GM08714 (cell line): ENCODE data around the gene TRIM71.

Experiments used
- H3K4me3 ChIP-seq: fragments of 200-500 bp; sonication (Bioruptor generic); 2 replicates; pipeline ENCODE4 v1.5.1; 2014; ENCODE audit warnings: mild to moderate bottlenecking, low read length, inconsistent platforms
- ZNF274 ChIP-seq: IDR thresholded peaks from 2 replicates; pipeline ENCODE4 v1.6.1; 2012; ENCODE audit warnings: mild to moderate bottlenecking, low read depth, low read length

The TRIM71 gene

DNA sequence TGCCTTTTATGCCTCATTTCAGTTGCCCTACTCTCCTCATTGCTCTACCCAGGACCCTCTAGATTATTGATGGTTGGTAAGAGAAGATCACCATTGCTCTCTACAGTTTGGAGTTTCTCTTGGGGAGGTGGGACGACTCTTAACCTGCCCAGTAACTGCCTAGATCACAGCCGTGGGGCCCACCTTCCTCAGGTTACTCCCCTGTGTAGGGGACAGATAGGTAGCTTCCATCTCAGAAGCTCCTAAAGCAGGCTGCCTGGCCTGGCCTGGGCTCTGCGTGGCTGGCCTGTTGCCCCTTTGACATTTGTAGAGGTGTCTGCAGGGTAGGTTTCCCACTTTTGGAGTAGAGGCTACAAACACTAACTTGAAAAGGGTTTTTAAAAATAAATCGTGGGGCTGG, 42.7 kb downstream of the TRIM71 start:
- no peak overlapping the region for H3K4me3 ChIP-seq
- no peak for TF ChIP-seq ZNF274

DNA sequence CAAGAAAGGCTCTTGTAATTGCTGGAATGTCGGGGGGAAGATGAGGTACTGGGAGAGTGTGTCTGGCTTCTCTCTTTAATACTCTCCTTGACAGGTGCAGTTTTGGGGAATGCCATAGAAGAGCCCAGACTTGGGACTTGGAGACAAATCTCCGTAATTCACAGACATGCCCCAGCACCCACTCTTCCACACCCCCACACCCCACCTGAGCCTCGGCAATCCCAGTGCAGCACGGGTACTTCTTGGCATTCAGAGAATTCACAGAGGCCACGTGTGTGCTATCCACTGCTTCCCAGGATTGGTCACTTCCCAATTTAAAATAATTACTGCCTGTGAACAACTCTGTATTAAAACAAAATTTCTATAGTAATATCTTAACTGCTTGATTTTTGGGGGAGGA, 43.9 kb downstream of the TRIM71 start:
- no peak overlapping the region for H3K4me3 ChIP-seq
- no peak for TF ChIP-seq ZNF274

DNA sequence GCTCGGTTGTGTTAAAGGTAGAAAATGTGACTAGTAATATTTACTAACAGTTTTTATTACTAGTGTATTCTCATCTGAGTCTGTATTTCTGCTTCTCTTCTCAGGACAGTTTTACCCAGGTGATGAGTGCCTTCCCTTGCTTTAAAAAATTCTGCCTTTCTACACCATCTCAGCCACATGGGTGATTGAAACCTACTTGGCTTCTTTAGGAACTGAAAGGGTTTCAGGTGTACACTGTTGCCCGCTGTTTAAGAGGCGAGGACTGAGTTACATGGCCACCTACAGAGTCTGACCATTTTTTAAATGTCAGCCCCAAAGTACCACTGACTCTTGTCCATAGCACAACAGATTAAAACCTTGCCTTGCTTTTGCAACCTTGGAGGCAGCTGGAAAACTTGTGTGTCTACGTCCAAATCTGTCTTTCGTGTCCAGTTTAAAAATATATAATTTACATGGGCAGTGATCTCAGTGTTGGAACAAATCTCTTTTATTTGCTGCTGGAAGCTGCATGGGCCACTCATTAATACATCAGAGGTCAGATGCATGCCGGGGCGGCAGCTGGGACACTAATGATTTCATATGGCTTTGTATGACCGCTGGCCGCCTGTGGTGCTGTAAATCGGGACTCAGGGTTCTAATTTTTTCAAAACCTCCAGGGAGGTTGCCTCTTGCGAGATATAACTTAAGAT, 44.6 kb downstream of the TRIM71 start:
- no peak overlapping the region for H3K4me3 ChIP-seq
- no peak for TF ChIP-seq ZNF274

- no peak overlapping the region for H3K4me3 ChIP-seq
- no peak for TF ChIP-seq ZNF274
These were observed 45.2 kb downstream of the TRIM71 start for GRCh38 chr3:32862936-32863487.

DNA sequence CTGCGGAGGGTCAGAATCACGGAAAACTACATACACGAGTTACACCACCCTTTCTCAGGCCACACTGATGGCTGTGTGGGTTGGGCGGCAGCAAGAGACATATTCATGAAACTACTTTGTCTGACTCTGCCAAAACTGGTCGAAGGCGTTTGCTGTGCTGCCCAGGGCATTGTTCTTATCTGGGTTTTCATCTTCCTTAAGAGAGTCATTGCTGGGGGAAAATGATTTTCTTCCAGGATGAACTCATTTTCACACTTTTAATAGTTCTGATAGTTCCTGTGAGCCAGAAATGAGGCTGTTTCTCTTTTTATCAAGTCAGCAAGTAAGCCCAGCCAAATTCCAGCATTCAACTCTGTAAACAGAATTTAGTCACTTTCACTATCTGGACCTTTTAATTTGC, 47.6 kb downstream of the TRIM71 start:
- H3K4me3 ChIP-seq: no peak overlapping the region
- TF ChIP-seq ZNF274: no peak

DNA sequence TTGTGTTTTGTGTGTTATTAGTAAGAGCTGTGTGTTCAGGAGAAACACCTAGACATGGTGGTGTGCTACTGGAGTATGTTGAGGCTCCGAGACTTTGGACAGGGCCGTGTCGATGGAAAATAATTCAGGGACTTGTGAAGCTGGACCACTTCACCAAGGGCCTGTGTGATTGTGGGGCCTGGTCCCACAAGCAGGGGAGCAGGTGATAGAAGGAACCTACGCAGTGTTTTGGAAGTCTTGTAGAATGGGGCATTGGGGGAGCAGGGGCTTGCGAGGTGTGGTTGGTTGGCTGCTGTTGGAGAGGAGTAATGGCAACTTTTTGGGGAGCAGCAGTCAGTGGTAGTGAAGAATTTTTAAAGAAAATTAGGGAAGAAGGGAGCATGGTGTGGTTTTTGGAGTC, 48.7 kb downstream of the TRIM71 start:
- TF ChIP-seq ZNF274: no peak
- H3K4me3 ChIP-seq: no peak overlapping the region

DNA sequence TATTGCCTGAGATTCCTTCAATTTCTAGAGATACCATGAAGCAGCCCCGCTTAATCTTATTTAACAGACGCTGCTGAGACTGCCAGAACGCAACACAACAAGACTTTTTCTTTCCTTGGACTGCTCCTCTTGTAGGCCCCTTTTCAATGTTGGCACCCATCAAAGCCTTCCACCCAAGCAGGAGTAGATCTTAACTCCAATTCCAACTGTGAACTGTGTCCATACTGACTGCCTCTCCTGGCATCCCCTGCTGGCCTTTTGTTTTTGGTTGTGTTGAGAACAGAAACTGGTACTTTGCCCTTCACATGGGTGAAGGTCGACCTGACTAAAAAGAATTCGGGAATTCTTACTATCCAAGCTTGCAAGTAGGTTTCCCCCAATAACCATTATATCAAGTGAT, 50.2 kb downstream of the TRIM71 start:
- no peak overlapping the region for H3K4me3 ChIP-seq
- TF ChIP-seq ZNF274: no peak

GRCh38 chr3:32868719-32869512, 51.1 kb downstream of the TRIM71 start:
- TF ChIP-seq ZNF274: no peak
- H3K4me3 ChIP-seq: no peak overlapping the region

GRCh38 chr3:32869513-32870047, 51.8 kb downstream of the TRIM71 start:
- TF ChIP-seq ZNF274: no peak
- no peak overlapping the region for H3K4me3 ChIP-seq

DNA sequence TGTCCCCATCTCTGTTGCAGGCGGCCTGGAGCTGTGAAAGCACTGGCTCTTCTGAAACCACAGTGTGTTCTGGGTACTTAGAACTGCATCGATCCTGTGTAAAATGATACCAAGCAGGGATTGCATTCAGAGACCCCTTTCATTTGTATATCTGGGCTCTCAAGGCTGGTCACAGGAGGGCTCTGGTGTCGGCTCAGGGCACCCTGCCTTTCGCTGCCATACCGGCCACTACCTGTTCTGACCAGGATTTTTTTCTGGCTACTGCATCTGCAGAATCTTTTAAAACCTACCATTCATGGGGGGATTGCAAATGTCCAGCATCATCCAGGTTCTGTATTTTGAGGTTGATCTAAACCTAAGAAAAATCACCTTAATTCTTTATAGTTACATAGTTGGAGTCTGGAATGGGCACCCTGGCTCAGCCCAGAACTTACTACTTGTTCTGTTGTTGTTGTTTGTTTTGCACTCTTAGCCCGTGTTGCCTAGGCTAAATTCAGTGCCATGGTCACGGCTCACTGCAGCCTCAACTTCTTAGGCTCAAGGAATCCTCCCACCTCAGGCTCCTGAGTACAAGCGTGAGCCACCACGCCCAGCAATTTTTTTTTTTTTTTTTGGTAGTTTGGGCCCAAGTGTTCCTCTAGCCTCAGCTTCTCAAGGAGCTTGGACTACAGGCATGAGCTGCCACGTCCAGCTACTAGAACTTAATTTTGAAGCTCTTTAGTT, 52.7 kb downstream of the TRIM71 start:
- no peak for TF ChIP-seq ZNF274
- no peak overlapping the region for H3K4me3 ChIP-seq

DNA sequence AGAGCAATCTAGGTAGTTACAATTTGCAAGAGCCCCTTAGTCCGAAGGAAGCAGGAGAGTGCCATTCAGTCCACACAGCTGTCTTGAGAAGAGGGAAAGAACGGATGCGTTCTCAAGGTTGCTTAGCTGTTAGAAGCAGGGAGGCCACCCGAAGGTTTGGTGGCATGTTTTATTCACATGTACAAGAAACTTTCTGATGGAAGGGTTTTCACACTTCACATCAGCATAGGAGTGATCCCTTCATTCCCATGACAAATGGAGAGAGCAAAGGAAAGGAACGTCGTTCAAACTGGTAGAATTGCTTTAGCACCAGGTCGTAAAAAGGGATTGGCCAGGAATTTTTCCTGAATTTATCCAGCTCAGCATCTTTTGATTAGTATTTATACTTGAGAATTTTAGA, 53.5 kb downstream of the TRIM71 start:
- TF ChIP-seq ZNF274: no peak

GRCh38 chr3:32872487-32873382, 54.9 kb downstream of the TRIM71 start:
- no peak for TF ChIP-seq ZNF274
- no peak overlapping the region for H3K4me3 ChIP-seq

More for the DNA sequence above, 53.5 kb downstream of the TRIM71 start:
- H3K4me3 ChIP-seq: no peak overlapping the region

DNA sequence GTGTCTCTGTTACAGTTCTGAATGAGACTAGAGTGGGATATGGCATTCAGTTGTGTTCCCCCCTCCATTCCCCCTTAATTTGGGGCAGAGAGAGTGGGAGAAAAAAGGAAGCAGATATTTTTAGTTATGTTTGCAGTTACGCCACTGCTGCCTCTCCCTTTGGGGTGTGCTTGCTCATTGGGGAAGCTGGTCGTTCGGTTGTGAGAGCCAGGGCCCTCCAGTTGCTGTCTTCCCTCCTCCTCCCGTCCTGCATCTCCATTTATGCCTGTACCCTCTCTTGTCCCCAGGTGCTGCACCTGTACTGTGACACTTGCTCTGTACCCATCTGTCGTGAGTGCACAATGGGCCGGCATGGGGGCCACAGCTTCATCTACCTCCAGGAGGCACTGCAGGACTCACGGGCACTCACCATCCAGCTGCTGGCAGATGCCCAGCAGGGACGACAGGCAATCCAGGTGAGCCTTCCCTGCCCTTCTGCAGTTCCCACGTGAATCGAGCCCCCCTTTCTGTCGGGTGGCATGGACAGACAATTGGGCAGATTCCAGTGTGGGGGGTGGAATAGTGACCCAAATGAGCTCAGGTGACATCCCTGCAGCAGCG, 55.8 kb downstream of the TRIM71 start:
- no peak for TF ChIP-seq ZNF274
- no peak overlapping the region for H3K4me3 ChIP-seq
